ENCODE data around the gene TENM3. TPM values are rescaled to one million over a fixed set of nuclear protein-coding genes. Genes with fewer than 3 reads are reported as not detected.

Gene TENM3
- total RNA-seq, 4 donors from 2014 or later = 29.8 to 58.5 (median 35.9) TPM

- TF ChIP-seq CTCF (IDR thresholded peaks at IDR 0.05; ENCODE audit: low read depth) = no peak
These were observed 184.4 kb downstream of the TENM3 start for GRCh38 chr4:182427554-182427953.

- no peak for TF ChIP-seq CTCF (IDR thresholded peaks at IDR 0.05; ENCODE audit: low read depth)
These were observed 186.7 kb downstream of the TENM3 start for GRCh38 chr4:182429896-182430295.

DNA sequence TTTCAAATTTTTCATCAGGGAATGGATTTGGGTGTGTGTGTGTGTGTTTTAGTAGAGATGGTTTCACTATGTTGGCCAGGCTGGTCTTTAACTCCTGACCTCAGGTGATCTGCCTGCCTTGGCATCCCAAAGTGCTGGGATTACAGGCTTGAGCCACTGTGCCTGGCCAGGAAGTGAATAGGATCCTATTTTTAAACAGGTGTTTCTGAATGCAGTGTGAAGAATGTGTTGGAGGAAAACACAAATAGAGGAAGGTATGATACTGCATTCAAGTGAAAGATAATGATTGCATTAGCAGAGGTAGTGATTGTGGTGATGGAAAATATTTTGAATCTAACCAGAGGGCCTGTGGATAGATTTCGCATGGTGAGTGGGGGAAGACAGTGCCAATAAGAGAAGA lies 189.6 kb downstream of the TENM3 start:
- no peak for TF ChIP-seq CTCF (IDR thresholded peaks at IDR 0.05; ENCODE audit: low read depth)

- no peak for TF ChIP-seq CTCF (IDR thresholded peaks at IDR 0.05; ENCODE audit: low read depth)
These were observed 191.5 kb downstream of the TENM3 start for GRCh38 chr4:182434720-182435119.

DNA sequence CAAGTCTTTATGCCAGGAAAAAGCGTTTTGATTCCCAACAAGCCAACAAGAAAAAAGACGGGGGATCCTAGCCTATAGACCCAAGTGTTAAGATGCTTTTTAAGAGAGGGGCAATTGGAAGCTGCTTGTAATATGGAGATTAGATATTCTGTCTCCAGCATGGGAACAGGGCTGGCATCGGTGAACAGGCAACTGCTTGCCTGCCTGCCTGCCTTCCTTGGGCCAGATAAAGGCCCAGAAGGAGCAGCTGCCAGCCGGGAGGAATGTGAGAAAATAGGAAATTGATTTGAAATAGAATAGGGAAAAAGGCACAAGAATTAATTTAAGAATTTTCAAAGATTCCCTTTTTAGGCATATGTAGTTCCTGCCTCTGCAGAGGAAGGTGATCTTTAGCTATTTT lies 192.2 kb downstream of the TENM3 start:
- TF ChIP-seq CTCF (IDR thresholded peaks at IDR 0.05; ENCODE audit: low read depth) = no peak

DNA sequence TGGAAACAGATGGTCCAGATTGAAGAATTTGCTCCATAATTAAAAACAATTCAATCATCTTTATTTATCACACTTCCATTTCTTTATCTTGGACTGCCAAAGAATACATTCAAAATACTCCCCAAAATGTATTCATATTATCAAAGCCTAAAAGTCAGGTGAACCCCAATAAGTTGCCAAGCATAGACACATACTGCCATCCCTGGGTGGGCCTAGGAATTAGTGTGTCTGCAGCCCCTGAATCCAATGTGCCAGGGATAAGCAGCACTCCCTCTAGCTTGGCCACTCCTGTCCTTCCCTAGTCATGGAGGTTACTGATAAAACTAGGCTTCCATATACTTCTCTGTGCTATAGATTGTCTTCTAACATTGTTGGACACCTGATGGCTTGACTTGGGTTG lies 199.9 kb downstream of the TENM3 start:
- no peak for TF ChIP-seq CTCF (IDR thresholded peaks at IDR 0.05; ENCODE audit: low read depth)

GRCh38 chr4:182447767-182448280 lies 204.6 kb downstream of the TENM3 start:
- no peak for TF ChIP-seq CTCF (IDR thresholded peaks at IDR 0.05; ENCODE audit: low read depth)
